Measurements from ENCODE around the gene ENTPD8.

The ENTPD8 gene

GRCh38 chr9:137438591-137439157 is 2.5 kb downstream of the ENTPD8 start:
- no peak for DNase-seq (ENCODE audit: low read depth)
- no peak for TF ChIP-seq CTCF (IDR thresholded peaks at IDR 0.05; ENCODE audit: low read depth, low read length)
- TF ChIP-seq MAX (IDR thresholded peaks at IDR 0.05; ENCODE audit: low read depth, low read length), result no peak
- no peak for TF ChIP-seq MYC (IDR thresholded peaks at IDR 0.05; ENCODE audit: low read depth, low read length)
- no peak for TF ChIP-seq POLR2A (IDR thresholded peaks at IDR 0.05; ENCODE audit: extremely low read depth, insufficient read length)

DNA sequence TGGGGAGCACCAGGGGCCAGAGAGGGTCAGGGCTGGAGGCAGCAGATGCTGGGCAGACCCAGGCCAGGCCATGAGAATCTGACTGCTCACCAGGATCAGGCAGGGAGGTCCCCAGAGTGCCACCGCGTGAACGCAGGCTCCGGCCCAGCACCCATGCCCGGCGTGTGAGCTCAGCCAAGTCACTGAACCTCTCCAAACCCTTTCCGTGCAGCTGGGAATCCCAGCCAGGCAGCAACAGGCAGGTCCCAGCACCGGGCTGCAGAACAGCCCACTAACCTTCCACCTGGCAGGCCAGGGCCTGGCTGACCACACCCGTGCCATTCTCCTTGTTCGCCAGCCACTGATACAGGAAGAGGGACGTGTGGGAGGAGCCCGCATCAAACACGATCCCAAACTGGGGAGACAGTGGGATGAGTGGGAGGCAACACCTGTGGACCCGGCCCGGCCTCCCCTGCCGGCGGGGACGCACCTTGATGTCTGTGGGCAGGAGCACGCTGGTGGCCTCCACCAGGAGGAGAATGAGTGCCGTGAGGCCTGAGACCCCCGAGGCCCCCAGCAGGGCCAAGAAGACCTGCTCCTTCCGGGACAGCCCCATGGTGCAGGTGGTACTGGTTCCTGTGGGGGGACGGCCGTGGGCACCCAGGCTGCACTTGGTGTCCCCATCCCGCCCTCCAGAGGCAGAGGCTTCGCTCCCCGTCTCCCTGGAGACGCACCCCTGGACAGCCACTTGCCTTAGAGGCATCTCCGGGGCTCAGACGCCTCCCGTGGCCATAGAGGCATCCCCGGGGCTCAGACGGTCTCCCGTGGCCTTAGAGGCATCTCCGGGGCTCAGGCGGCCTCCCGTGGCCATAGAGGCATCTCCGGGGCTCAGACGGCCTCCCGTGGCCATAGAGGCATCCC is 3.2 kb downstream of the ENTPD8 start:
- H3K4me3 ChIP-seq (ENCODE audit: low read depth, low read length), result no peak overlapping the region
- no peak for DNase-seq (ENCODE audit: low read depth)
- TF ChIP-seq POLR2A (IDR thresholded peaks at IDR 0.05; ENCODE audit: extremely low read depth, insufficient read length) (no peak), MYC (IDR thresholded peaks at IDR 0.05; ENCODE audit: low read depth, low read length) (no peak), MAX (IDR thresholded peaks at IDR 0.05; ENCODE audit: low read depth, low read length) (no peak), CTCF (IDR thresholded peaks at IDR 0.05; ENCODE audit: low read depth, low read length) (no peak)

More at GRCh38 chr9:137438591-137439157, 2.5 kb downstream of the ENTPD8 start:
- H3K4me3 ChIP-seq (ENCODE audit: low read depth, low read length), result no peak overlapping the region

GRCh38 chr9:137436761-137437600 is 4.2 kb downstream of the ENTPD8 start:
- TF ChIP-seq MYC (IDR thresholded peaks at IDR 0.05; ENCODE audit: low read depth, low read length), result no peak
- TF ChIP-seq CTCF (IDR thresholded peaks at IDR 0.05; ENCODE audit: low read depth, low read length), result no peak
- no peak for TF ChIP-seq MAX (IDR thresholded peaks at IDR 0.05; ENCODE audit: low read depth, low read length)
- TF ChIP-seq POLR2A (IDR thresholded peaks at IDR 0.05; ENCODE audit: extremely low read depth, insufficient read length), result no peak
- no peak for DNase-seq (ENCODE audit: low read depth)
- H3K4me3 ChIP-seq (ENCODE audit: low read depth, low read length), result no peak overlapping the region

DNA sequence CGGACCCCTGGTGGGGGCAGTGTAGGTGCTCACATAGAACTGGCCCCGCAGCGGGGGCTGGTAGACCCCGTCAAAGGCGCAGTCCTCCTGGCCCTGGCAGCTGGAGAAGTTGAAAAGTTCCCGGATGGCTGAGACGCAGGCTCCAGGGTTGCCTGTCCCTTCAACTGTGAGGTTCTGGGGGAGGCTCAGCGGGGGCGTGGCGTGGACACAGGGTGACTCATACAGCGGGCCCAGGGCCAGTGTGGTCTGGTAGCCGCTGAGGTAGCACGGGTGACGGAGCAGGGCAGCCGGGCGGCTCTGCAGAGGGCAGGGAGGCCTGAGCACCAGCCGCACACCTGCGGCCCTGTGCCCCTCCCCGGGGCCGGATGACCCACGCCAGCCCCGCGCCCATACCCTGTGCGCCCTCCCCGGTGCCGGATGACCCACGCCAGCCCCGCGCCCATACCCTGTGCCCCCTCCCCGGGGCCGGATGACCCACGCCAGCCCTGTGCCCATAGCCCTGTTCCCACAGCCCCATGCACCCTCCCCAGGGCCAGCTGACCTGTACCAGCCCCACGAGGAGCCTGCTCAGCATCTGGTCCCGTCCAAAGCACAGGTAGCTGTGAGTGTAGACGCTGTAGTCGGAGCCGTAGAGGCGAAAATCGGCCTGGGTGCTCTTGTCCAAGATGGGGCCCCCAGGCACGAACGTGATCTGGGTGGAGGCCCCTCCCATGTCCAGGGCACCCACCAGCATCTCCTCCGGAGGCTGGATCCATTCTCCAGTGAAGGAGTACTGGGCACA is 5.0 kb downstream of the ENTPD8 start:
- no peak overlapping the region for H3K4me3 ChIP-seq (ENCODE audit: low read depth, low read length)

More for the DNA sequence above, 5.0 kb downstream of the ENTPD8 start:
- TF ChIP-seq CTCF (IDR thresholded peaks at IDR 0.05; ENCODE audit: low read depth, low read length) (no peak), MAX (IDR thresholded peaks at IDR 0.05; ENCODE audit: low read depth, low read length) (no peak), MYC (IDR thresholded peaks at IDR 0.05; ENCODE audit: low read depth, low read length) (no peak), POLR2A (IDR thresholded peaks at IDR 0.05; ENCODE audit: extremely low read depth, insufficient read length) (no peak)
- peak; percentile 61 for DNase-seq (ENCODE audit: low read depth)
